ENCODE data around the gene PIK3R3.

The PIK3R3 gene

GRCh38 chr1:46030876-46031660, 101.4 kb downstream of the PIK3R3 start:
- no peak for DNase-seq (ENCODE audit: low read depth in 1 of 2, low spot score in 1 of 2)

- DNase-seq (ENCODE audit: low read depth in 1 of 2, low spot score in 1 of 2): no peak
Measured at GRCh38 chr1:46030074-46030870, 102.2 kb downstream of the PIK3R3 start.

GRCh38 chr1:46027788-46028573, 104.4 kb downstream of the PIK3R3 start:
- DNase-seq (ENCODE audit: low read depth in 1 of 2, low spot score in 1 of 2): no peak

GRCh38 chr1:46026531-46026930, 105.9 kb downstream of the PIK3R3 start:
- DNase-seq (ENCODE audit: low read depth in 1 of 2, low spot score in 1 of 2): no peak

GRCh38 chr1:46021046-46021996, 111.1 kb downstream of the PIK3R3 start:
- no peak for DNase-seq (ENCODE audit: low read depth in 1 of 2, low spot score in 1 of 2)

- no peak for DNase-seq (ENCODE audit: low read depth in 1 of 2, low spot score in 1 of 2)
Measured at GRCh38 chr1:46020010-46020409, 112.4 kb downstream of the PIK3R3 start.

GRCh38 chr1:46019348-46019747, 113.1 kb downstream of the PIK3R3 start:
- DNase-seq (ENCODE audit: low read depth in 1 of 2, low spot score in 1 of 2): no peak

- no peak for DNase-seq (ENCODE audit: low read depth in 1 of 2, low spot score in 1 of 2)
Measured at GRCh38 chr1:46017876-46018503, 114.4 kb downstream of the PIK3R3 start.

GRCh38 chr1:46013581-46013980, 118.8 kb downstream of the PIK3R3 start:
- DNase-seq (ENCODE audit: low read depth in 1 of 2, low spot score in 1 of 2): no peak

GRCh38 chr1:46012236-46012635, 120.2 kb downstream of the PIK3R3 start:
- no peak for DNase-seq (ENCODE audit: low read depth in 1 of 2, low spot score in 1 of 2)

GRCh38 chr1:46011121-46011695, 121.2 kb downstream of the PIK3R3 start:
- no peak for DNase-seq (ENCODE audit: low read depth in 1 of 2, low spot score in 1 of 2)

- DNase-seq (ENCODE audit: low read depth in 1 of 2, low spot score in 1 of 2): no peak
Measured at GRCh38 chr1:46010611-46011010, 121.8 kb downstream of the PIK3R3 start.

GRCh38 chr1:46008585-46008984, 123.8 kb downstream of the PIK3R3 start:
- no peak for DNase-seq (ENCODE audit: low read depth in 1 of 2, low spot score in 1 of 2)

- DNase-seq (ENCODE audit: low read depth in 1 of 2, low spot score in 1 of 2): no peak
Measured at GRCh38 chr1:46005594-46005993, 126.8 kb downstream of the PIK3R3 start.

GRCh38 chr1:46004492-46004891, 127.9 kb downstream of the PIK3R3 start:
- DNase-seq (ENCODE audit: low read depth in 1 of 2, low spot score in 1 of 2): no peak

- DNase-seq (ENCODE audit: low read depth in 1 of 2, low spot score in 1 of 2): no peak
Measured at GRCh38 chr1:46003315-46003714, 129.1 kb downstream of the PIK3R3 start.

- no peak for DNase-seq (ENCODE audit: low read depth in 1 of 2, low spot score in 1 of 2)
Measured at GRCh38 chr1:46002551-46003150, 129.8 kb downstream of the PIK3R3 start.

GRCh38 chr1:46001081-46001785, 131.2 kb downstream of the PIK3R3 start:
- DNase-seq (ENCODE audit: low read depth in 1 of 2, low spot score in 1 of 2): no peak

GRCh38 chr1:45999507-45999906, 132.9 kb downstream of the PIK3R3 start:
- no peak for DNase-seq (ENCODE audit: low read depth in 1 of 2, low spot score in 1 of 2)

Measured in stimulated activated CD4-positive, alpha-beta T cell treated with anti-CD3 and anti-CD28 coated beads, Interleukin-15, amount 100 ng/mL, for 1 hour (primary cell).